CD4-positive, alpha-beta T cell (primary cell): ENCODE data around the gene NR2C2. TPM values are rescaled to one million over a fixed set of nuclear protein-coding genes. Genes with fewer than 3 reads are reported as not detected.

ENCODE experiments used
- ATAC-seq: fragments of 200-7000 bp; cut with Tn5 transposase; one replicate; pipeline ENCODE4 v1.10.0; 2022; ENCODE audit warnings: mild to moderate bottlenecking; ENCODE audit not compliant: poor library complexity
- CTCF ChIA-PET: fragments of 350-600 bp; sonication (Branson Sonifier 250); formaldehyde crosslinking; loops from one replicate; lab custom pipeline; 2021; ENCODE audit warnings: antibody characterized with exemption, inconsistent platforms; lab: Charles Lee
- POLR2A ChIA-PET: fragments of 350-600 bp; sonication (Branson Sonifier 250); formaldehyde crosslinking; loops from one replicate; lab custom pipeline; 2021; ENCODE audit warnings: antibody characterized with exemption, inconsistent platforms; lab: Charles Lee
- DNase-seq, 14 experiments: peaks; one replicate each; pipeline ENCODE4 v3.0.0-alpha.2; 2013 to 2020; ENCODE audit warnings: mixed read lengths in 2 of 14
- H3K27ac ChIP-seq, 2 donors: one replicate each; pipeline versions ENCODE4 v1.5.1 to v1.7.0; 2013; ENCODE audit warnings: low read length in 2 of 2, low read depth in 1 of 2, mild to moderate bottlenecking in 1 of 2
- H3K27me3 ChIP-seq, 2 experiments: 1 replicate in 1 of 2; 2 replicates in 1 of 2; pipeline versions ENCODE4 v1.6.1 to v1.7.0; 2013; ENCODE audit warnings: low read length in 2 of 2, control low read depth in 1 of 2, mild to moderate bottlenecking in 1 of 2, moderate library complexity in 1 of 2; ENCODE audit not compliant: insufficient read depth in 2 of 2, control insufficient read depth in 1 of 2
- H3K36me3 ChIP-seq: one replicate; pipeline ENCODE4 v1.6.1; 2013; ENCODE audit warnings: low read length, control low read depth; ENCODE audit not compliant: insufficient read depth
- H3K4me1 ChIP-seq: one replicate; pipeline ENCODE4 v1.6.1; 2013; ENCODE audit warnings: low read length, control low read depth; ENCODE audit not compliant: insufficient read depth
- H3K4me3 ChIP-seq: one replicate; pipeline ENCODE4 v1.5.1; 2013; ENCODE audit warnings: mild to moderate bottlenecking, low read length, moderate library complexity
- H3K9me3 ChIP-seq, 2 experiments: 1 replicate in 1 of 2; 2 replicates in 1 of 2; pipeline versions ENCODE4 v1.6.1 to v1.7.0; 2013; ENCODE audit warnings: low read length in 2 of 2, mild to moderate bottlenecking in 2 of 2, control low read depth in 1 of 2, moderate library complexity in 1 of 2; ENCODE audit not compliant: control insufficient read depth in 1 of 2, insufficient read depth in 1 of 2
- H3K27ac Mint-ChIP-seq: one replicate; pipeline ENCODE4 v1.8.0; 2020; ENCODE audit warnings: mixed read lengths
- H3K27me3 Mint-ChIP-seq: one replicate; pipeline ENCODE4 v1.8.0; 2021; ENCODE audit warnings: mixed read lengths
- H3K36me3 Mint-ChIP-seq: one replicate; pipeline ENCODE4 v1.8.0; 2021; ENCODE audit warnings: low read depth, mixed read lengths
- H3K4me1 Mint-ChIP-seq: one replicate; pipeline ENCODE4 v1.8.0; 2021; ENCODE audit warnings: low read depth, mixed read lengths
- H3K4me3 Mint-ChIP-seq: one replicate; pipeline ENCODE4 v1.8.0; 2020; ENCODE audit warnings: mild to moderate bottlenecking, mixed read lengths
- H3K9me3 Mint-ChIP-seq: one replicate; pipeline ENCODE4 v1.8.0; 2020; ENCODE audit warnings: mixed read lengths
- intact Hi-C, 2 experiments: fragments of 100-400 bp; cut with DNase I in 1 of 2; cut with micrococcal nuclease in 1 of 2; formaldehyde crosslinking; loops; one replicate each; pipeline versions ENCODE4 v1.15.1 to v1.9.0; 2023 to 2025; cut with DNase I, micrococcal nuclease
- total RNA-seq, 174 experiments: library from RNA in 2 of 174; stranded (reverse) in 2 of 174; gene quantifications; one replicate each; pipeline ENCODE4 v1.2.3 and lab custom pipeline; 2021 to 2026
- TF ChIP-seq, protein P1 (sequence below): fragments of 200-600 bp; IDR thresholded peaks from one replicate; pipeline ENCODE4 v1.8.0; 2022; ENCODE audit warnings: antibody characterized with exemption, mild to moderate bottlenecking

NR2C2 gene
- total RNA-seq, 2 experiments from 2014 or later = 37.0 to 42.1 TPM

GRCh38 chr3:14946236-14946635 lies 1.1 kb upstream of the NR2C2 start:
- Histone ChIP-seq H3K4me3 (peak overlapping the region; percentile 96), H3K9me3 (no peaks in the 10 kb centered on the region), H3K36me3 (peaks cover 31% of the 10 kb centered on the region), H3K27me3 (no peaks in the 10 kb centered on the region), H3K27ac (peak overlapping the region in 1 of 2 donors; percentile 97), H3K4me1 (peaks cover 19% of the 10 kb centered on the region)
- no peak for DNase-seq
- H3K27me3 Mint-ChIP-seq = no peaks in the 10 kb centered on the region
- H3K36me3 Mint-ChIP-seq = peaks cover 46% of the 10 kb centered on the region
- TF ChIP-seq, protein P1, sequence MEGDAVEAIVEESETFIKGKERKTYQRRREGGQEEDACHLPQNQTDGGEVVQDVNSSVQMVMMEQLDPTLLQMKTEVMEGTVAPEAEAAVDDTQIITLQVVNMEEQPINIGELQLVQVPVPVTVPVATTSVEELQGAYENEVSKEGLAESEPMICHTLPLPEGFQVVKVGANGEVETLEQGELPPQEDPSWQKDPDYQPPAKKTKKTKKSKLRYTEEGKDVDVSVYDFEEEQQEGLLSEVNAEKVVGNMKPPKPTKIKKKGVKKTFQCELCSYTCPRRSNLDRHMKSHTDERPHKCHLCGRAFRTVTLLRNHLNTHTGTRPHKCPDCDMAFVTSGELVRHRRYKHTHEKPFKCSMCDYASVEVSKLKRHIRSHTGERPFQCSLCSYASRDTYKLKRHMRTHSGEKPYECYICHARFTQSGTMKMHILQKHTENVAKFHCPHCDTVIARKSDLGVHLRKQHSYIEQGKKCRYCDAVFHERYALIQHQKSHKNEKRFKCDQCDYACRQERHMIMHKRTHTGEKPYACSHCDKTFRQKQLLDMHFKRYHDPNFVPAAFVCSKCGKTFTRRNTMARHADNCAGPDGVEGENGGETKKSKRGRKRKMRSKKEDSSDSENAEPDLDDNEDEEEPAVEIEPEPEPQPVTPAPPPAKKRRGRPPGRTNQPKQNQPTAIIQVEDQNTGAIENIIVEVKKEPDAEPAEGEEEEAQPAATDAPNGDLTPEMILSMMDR = no peak
- no peaks in the 10 kb centered on the region for H3K9me3 Mint-ChIP-seq
- POLR2A ChIA-PET = interaction anchor here (1.2 to 2.7 kb wide), 8 partner anchors 9 to 1055 kb away, joined by 3 to 40 read pairs (median 8); partner anchors contain the start of genes CAPN7, CCDC174, MRPS25 and RBSN
- H3K4me3 Mint-ChIP-seq = peak overlapping the region; percentile 94
- peak overlapping the region; percentile 95 for H3K27ac Mint-ChIP-seq
- CTCF ChIA-PET = no interaction called here
- intact Hi-C loops = loop anchor here (5.0 to 10.0 kb wide), 8 partner anchors 149 to 911 kb away; partner anchors contain the start of genes BTD (in 1 of the 2), CCDC174 (in 1 of the 2), CHCHD4 (in 1 of the 2) and EAF1 (in 1 of the 2)
- peaks cover 64% of the 10 kb centered on the region for H3K4me1 Mint-ChIP-seq
- no peak for ATAC-seq

- H3K9me3 Mint-ChIP-seq = no peaks in the 10 kb centered on the region
- H3K4me3 ChIP-seq = peak overlapping the region; percentile 96
- peak overlapping the region; percentile 94 for H3K4me3 Mint-ChIP-seq
- H3K4me1 ChIP-seq = peaks cover 19% of the 10 kb centered on the region
- H3K4me1 Mint-ChIP-seq = peaks cover 64% of the 10 kb centered on the region
- H3K36me3 ChIP-seq = peaks cover 31% of the 10 kb centered on the region
- peak overlapping the region; percentile 84 to 97 for H3K27ac ChIP-seq
- no peaks in the 10 kb centered on the region for H3K27me3 ChIP-seq
- ATAC-seq (no peak), DNase-seq (no peak)
- intact Hi-C loops = loop anchor here (1.0 to 10.0 kb wide), 9 partner anchors 148 to 911 kb away; partner anchors contain the start of genes CCDC174 (in 2 of the 2), BTD (in 1 of the 2), CHCHD4 (in 1 of the 2) and EAF1 (in 1 of the 2)
- H3K27ac Mint-ChIP-seq = peak overlapping the region; percentile 95
- ChIA-PET CTCF (no interaction called here), POLR2A (interaction anchor here (0.8 to 2.7 kb wide), 12 partner anchors 7 to 1056 kb away, joined by 3 to 40 read pairs (median 8); partner anchors contain the start of genes CAPN7, CCDC174, LSM3 and MRPS25)
- peaks cover 46% of the 10 kb centered on the region for H3K36me3 Mint-ChIP-seq
- no peaks in the 10 kb centered on the region for H3K27me3 Mint-ChIP-seq
- no peaks in the 10 kb centered on the region for H3K9me3 ChIP-seq
- TF ChIP-seq, protein P1 = no peak
Measured at GRCh38 chr3:14946739-14947099, 664 bp upstream of the NR2C2 start.

GRCh38 chr3:14947886-14948608 lies 664 bp downstream of the NR2C2 start:
- H3K9me3 ChIP-seq = no peaks in the 10 kb centered on the region
- Mint-ChIP-seq H3K4me1 (peaks cover 65% of the 10 kb centered on the region), H3K4me3 (peak overlapping the region; percentile 98), H3K9me3 (no peaks in the 10 kb centered on the region), H3K27me3 (no peaks in the 10 kb centered on the region), H3K36me3 (peaks cover 43% of the 10 kb centered on the region), H3K27ac (peak overlapping the region; percentile 98)
- intact Hi-C loops = loop anchor here (1.0 to 10.0 kb wide), 10 partner anchors 147 to 909 kb away; partner anchors contain the start of genes CCDC174 (in 2 of the 2), RBSN (in 2 of the 2), BTD (in 1 of the 2) and CHCHD4 (in 1 of the 2)
- H3K4me1 ChIP-seq = peaks cover 30% of the 10 kb centered on the region
- peak; percentile 93 to 97 (median 95) for DNase-seq
- TF ChIP-seq, protein P1 = no peak
- H3K4me3 ChIP-seq = peak overlapping the region; percentile 96
- ChIA-PET CTCF (no interaction called here), POLR2A (interaction anchor here (0.6 to 2.7 kb wide), 19 partner anchors 8 to 823 kb away, joined by 3 to 40 read pairs (median 5); partner anchors contain the start of genes CAPN7, CCDC174, CHCHD4 and LSM3)
- no peaks in the 10 kb centered on the region for H3K27me3 ChIP-seq
- H3K36me3 ChIP-seq = peaks cover 32% of the 10 kb centered on the region
- peak overlapping the region; percentile 98 to 99 for H3K27ac ChIP-seq
- ATAC-seq = peak; percentile 90
